OCI-LY7 (cell line): ENCODE measurements around the gene QSOX1.

Experiments used
- EZH2phosphoT487 ChIP-seq: fragments of 200-600 bp; sonication (generic); IDR thresholded peaks from 2 replicates; pipeline ENCODE4 v1.6.1; 2018; ENCODE audit warnings: low read depth, borderline replicate concordance, mild to moderate bottlenecking, mixed run types, antibody characterized with exemption, low read length, moderate library complexity, mixed read lengths
- TF ChIP-seq, protein P1 (sequence below): fragments of 200-600 bp; sonication (generic); conservative IDR thresholded peaks from 2 replicates; pipeline ENCODE4 v1.5.1; 2014; ENCODE audit warnings: mild to moderate bottlenecking, antibody characterized with exemption, low read length, moderate library complexity, mixed read lengths

DNA sequence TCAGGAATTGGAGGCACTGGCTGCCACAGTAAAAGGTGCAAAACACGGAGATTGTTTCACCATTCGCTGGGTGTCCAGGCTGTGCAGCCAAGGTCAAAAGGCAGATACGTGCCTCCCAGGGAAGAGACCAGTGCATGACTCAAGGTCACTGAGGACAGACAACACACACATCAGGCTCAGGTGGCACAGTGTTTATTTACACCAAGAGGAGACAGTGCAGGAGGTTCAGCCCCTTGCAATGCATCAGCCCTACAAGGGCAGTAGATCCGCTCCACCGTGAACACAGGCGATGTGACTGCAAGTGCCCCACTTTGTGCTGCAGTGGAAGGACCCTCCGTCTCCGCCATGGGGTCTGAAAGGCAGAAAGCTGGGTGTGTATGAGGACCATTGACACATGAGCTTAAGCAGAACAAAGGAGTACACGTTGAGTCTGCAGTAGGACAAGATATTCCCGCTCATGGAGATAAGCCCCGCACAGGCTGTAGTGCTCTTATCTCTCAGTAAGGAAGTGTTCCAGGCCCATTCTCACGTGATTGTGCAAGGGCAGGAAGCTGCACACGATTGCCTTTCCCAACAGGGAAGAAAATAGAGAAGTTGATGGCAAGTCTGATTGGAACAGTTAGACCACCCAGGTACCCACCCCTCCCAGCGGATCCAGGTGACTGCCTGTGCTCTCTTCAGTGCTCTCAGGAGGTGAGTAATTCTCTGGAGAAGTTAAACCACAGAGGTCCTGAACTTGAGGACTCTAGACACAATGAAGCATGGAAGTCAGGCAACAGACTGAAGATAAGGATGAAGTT, 37.5 kb upstream of the QSOX1 start:
- TF ChIP-seq, protein P1, sequence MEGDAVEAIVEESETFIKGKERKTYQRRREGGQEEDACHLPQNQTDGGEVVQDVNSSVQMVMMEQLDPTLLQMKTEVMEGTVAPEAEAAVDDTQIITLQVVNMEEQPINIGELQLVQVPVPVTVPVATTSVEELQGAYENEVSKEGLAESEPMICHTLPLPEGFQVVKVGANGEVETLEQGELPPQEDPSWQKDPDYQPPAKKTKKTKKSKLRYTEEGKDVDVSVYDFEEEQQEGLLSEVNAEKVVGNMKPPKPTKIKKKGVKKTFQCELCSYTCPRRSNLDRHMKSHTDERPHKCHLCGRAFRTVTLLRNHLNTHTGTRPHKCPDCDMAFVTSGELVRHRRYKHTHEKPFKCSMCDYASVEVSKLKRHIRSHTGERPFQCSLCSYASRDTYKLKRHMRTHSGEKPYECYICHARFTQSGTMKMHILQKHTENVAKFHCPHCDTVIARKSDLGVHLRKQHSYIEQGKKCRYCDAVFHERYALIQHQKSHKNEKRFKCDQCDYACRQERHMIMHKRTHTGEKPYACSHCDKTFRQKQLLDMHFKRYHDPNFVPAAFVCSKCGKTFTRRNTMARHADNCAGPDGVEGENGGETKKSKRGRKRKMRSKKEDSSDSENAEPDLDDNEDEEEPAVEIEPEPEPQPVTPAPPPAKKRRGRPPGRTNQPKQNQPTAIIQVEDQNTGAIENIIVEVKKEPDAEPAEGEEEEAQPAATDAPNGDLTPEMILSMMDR, result no peak
- no peak for TF ChIP-seq EZH2phosphoT487
